HUES6 (cell line): ENCODE measurements around the gene NSUN2.

ENCODE experiments used
- H3K27ac ChIP-seq: 2 replicates; pipeline ENCODE4 v1.7.0; 2013; ENCODE audit warnings: low read depth, mild to moderate bottlenecking, low read length, inconsistent platforms
- H3K27me3 ChIP-seq: 2 replicates; pipeline ENCODE4 v1.6.1; 2013; ENCODE audit warnings: low read length; ENCODE audit not compliant: control insufficient read depth, insufficient read depth
- H3K36me3 ChIP-seq: 2 replicates; pipeline ENCODE4 v1.6.1; 2013; ENCODE audit warnings: low read length; ENCODE audit not compliant: control insufficient read depth, insufficient read depth
- H3K4me1 ChIP-seq: 2 replicates; pipeline ENCODE4 v1.6.1; 2013; ENCODE audit warnings: low read length; ENCODE audit not compliant: control insufficient read depth, insufficient read depth
- H3K4me3 ChIP-seq: 2 replicates; pipeline ENCODE4 v1.5.1; 2013; ENCODE audit warnings: low read depth, low read length
- H3K9ac ChIP-seq: one replicate; pipeline ENCODE4 v1.6.1; 2013; ENCODE audit warnings: mild to moderate bottlenecking, low read length
- H3K9me3 ChIP-seq: 2 replicates; pipeline ENCODE4 v1.6.1; 2013; ENCODE audit warnings: low read depth, low read length; ENCODE audit not compliant: control insufficient read depth, insufficient read depth

Gene NSUN2

DNA sequence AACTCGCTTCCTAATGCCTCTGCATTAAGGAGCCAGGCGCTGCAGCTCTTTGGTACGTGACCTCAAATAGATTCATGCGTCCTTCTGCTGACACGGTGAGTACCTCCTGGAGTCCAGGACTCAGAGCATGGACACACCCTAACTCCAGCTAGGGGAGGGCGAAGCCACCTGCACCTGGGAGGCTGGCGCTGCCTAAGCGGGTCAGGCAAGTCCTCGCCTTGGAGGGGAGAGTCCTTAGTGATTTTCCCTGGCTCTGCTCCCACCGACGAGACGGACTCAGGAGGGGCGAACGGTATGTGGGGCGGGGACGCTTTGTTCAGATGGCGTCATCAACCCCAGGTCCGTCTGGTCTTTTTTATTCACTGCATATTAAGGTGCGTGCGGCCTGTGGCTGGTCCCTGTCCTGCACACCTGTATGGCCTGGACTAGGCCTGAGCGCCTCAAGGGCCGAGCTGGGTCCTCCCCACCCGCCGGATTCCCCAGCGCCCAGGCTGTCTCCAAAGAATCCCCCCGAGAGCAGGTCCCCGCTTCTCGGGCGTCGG is 50.3 kb downstream of the NSUN2 start:
- H3K9ac ChIP-seq: no peak overlapping the region
- peaks cover 6% of the 10 kb centered on the region; the same call in 1 of the 2 replicates for H3K4me1 ChIP-seq
- peaks cover 73% of the 10 kb centered on the region for H3K27me3 ChIP-seq
- H3K27ac ChIP-seq: no peak overlapping the region
- H3K36me3 ChIP-seq: no peaks in the 10 kb centered on the region
- H3K4me3 ChIP-seq: peak overlapping the region; percentile 53
- H3K9me3 ChIP-seq: peaks cover under 1% of the 10 kb centered on the region; the same call in 1 of the 2 replicates

DNA sequence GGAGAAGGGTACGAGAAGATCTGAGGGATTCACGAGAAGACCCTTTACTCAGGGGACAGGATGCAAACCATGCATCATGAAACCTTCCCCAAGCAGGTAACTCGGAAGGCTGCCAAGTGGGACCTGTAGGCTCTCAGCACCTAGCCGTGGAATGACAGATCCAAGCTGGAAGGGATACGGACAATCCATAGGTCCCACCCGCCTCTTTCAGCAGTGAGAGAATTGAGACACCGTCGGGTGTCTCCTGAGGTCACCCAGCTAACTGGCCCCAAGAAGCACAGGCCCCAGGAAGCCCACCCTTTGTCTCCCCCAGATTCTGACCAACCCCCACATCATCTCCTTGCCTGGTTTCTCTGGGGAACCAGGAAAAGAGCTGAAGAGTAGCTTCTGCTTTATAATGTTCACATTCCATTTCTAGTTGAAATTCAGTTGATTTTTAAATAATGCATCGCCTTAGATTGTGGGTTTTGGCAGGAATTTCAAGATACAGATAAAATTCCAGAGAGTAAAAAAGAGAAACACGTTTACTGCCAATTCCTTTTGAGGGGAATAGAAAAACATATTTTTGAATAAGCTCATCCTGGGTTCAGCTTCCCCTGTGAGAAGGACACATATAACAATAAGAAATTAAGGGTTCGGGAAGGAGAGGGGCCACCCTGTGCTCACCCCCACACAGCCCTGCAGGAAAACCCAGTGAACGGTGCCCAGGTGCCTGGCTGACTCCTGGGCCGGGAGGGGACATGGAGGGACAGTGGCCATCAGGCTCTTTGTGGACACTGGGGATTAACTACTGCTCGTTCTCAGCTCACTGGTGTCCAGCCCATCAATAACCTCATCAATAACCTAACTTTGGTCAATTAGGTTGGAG is 51.1 kb downstream of the NSUN2 start:
- Histone ChIP-seq H3K27ac (no peak overlapping the region), H3K36me3 (no peaks in the 10 kb centered on the region), H3K27me3 (peaks cover 69% of the 10 kb centered on the region), H3K9ac (no peak overlapping the region), H3K4me1 (peaks cover 6% of the 10 kb centered on the region; the same call in 1 of the 2 replicates), H3K4me3 (no peak overlapping the region), H3K9me3 (peaks cover 7% of the 10 kb centered on the region; the same call in 1 of the 2 replicates)

DNA sequence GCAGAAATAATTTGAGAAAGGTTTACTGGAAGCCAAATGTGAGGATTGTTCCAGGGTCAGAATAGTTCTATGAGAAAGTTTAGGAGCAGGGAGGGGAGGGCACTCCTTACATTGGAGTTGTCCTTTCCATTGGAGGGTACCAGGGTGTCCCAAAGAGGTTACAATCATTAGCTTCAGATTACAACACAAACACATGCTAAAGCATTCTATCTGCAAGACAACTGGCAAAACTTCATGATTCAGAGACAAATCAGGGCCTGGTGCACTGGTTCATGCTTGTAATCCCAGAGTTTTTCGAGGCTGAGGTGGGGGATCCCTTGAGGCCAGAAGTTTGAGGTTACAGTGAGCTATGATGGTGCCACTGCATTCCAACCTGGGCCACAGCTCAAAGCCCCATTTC is 51.8 kb downstream of the NSUN2 start:
- H3K9me3 ChIP-seq: peaks cover 7% of the 10 kb centered on the region; the same call in 1 of the 2 replicates
- H3K36me3 ChIP-seq: no peaks in the 10 kb centered on the region
- peaks cover 62% of the 10 kb centered on the region for H3K27me3 ChIP-seq
- H3K27ac ChIP-seq: no peak overlapping the region
- H3K4me3 ChIP-seq: no peak overlapping the region
- H3K9ac ChIP-seq: no peak overlapping the region
- H3K4me1 ChIP-seq: peaks cover 6% of the 10 kb centered on the region; the same call in 1 of the 2 replicates

DNA sequence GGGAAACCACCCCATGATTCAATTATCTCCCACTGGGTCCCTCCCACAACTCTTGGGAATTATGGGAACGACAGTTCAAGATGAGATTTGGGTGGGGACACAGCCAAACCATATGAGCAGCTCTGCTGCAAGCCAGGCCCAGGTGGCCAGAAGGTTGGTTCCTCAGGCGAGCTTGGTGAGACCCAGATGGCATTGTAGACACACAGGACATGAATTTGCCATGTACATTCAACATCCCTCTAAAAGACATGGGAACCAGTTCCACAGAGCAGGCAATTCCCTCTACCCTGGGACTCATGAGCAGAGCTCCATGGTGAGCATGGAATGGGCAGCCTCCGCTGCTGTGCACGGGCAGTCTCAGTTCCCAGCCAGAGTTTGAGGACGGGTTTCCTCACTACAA is 53.3 kb downstream of the NSUN2 start:
- H3K27ac ChIP-seq: no peak overlapping the region
- H3K9ac ChIP-seq: no peak overlapping the region
- no peaks in the 10 kb centered on the region for H3K36me3 ChIP-seq
- H3K27me3 ChIP-seq: peaks cover 47% of the 10 kb centered on the region
- peaks cover 6% of the 10 kb centered on the region; the same call in 1 of the 2 replicates for H3K4me1 ChIP-seq
- peaks cover 7% of the 10 kb centered on the region; the same call in 1 of the 2 replicates for H3K9me3 ChIP-seq
- H3K4me3 ChIP-seq: no peak overlapping the region

DNA sequence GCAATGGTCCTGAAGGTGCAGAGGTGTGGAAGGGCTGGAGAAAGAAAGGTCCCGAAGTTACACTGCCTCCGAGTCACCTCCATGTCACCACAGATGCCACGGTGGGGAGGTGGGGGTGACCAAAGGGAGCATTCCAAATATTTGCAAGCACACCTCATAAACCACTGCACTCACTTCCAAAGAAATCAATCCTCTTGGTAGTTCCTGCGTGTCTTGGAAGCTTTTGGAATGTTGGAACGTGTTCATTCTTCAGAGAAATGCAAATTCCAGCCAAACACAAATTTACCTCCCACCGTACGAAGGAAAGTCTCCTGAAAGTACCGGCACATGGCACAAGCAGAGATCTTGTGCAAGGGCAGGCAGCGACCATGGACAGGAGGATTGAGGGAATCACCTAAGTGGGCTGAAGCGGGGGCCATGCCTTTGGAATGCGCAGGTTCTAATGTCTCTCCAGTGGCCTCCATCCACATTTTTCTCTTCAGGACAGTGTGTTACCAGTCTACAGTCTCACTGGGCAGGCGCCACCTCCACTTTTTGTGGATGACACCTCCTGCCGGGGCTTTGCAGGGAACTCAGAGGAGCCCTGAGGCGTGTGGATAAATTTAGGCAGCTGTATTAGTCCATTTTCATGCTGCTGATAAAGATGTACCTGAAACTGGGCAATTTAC is 54.0 kb downstream of the NSUN2 start:
- Histone ChIP-seq H3K27ac (no peak overlapping the region), H3K4me1 (peaks cover 6% of the 10 kb centered on the region; the same call in 1 of the 2 replicates), H3K9ac (no peak overlapping the region), H3K27me3 (peaks cover 44% of the 10 kb centered on the region), H3K9me3 (peaks cover 7% of the 10 kb centered on the region; the same call in 1 of the 2 replicates), H3K4me3 (no peak overlapping the region), H3K36me3 (no peaks in the 10 kb centered on the region)

DNA sequence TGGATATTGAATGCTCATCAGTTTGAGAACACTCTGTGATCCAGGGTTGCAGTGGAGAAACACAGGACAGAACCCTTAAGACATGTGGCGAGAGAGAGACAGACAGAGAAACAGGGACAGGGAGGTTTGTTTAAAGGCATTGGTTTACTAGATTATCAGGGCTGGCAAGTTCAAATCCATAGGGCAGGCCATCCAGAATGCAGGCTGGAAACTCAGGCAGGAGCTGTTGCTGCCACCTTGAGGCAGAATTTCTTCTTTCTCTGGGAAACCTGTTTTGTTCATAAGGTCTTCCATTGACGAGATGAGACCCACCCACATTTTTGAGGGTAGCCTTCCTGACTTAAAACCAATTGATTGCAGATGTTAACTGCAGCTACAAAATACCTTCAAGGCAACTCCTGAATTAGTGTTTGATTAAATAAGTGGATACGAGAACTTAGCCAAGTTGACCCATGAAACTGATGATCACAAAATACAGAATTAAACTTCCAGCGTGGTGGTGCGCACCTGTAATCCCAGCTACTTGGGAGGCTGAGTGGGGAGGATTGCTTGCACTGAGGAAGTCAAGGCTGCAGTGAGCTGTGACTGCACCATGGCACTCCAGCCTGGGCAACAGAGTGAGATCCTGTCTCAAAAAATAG is 55.9 kb downstream of the NSUN2 start:
- H3K4me1 ChIP-seq: no peaks in the 10 kb centered on the region
- H3K9me3 ChIP-seq: peaks cover 7% of the 10 kb centered on the region; the same call in 1 of the 2 replicates
- H3K27me3 ChIP-seq: peaks cover 41% of the 10 kb centered on the region
- no peak overlapping the region for H3K4me3 ChIP-seq
- H3K36me3 ChIP-seq: no peaks in the 10 kb centered on the region
- H3K27ac ChIP-seq: no peak overlapping the region
- no peak overlapping the region for H3K9ac ChIP-seq

DNA sequence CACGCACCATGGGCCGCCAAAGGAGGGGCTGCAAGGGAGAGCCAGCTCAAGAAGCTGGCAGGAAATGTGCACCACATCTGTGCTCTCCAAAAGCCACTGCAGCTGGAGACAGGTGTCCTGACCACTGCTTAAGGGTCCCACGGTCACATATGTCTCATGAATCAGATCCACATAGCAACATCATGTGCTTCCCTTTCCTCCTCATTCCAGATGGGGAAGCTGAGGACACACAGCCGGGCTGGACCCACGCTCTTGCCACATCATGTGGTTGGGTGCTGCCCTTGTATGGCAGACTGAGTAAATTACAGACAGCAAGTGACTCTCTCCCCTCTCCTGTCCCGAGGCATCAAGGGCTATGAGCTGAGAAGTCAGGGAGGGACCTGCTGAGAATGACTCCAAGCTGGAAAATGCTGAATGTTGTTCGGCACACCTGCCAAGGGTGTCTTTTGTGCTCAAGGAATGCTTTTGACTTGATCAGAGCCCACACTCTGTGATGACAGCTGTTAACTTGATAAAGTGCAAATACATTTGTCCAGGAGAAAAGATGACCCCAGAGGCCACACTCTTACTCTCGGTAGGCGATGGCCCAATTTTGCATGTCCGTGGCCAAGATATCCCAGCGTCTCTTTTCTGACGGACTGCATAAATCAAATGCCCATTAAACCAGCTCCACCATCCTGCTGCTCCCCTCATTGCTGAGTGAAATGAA is 58.2 kb downstream of the NSUN2 start:
- no peak overlapping the region for H3K4me3 ChIP-seq
- H3K27me3 ChIP-seq: peaks cover 22% of the 10 kb centered on the region
- H3K27ac ChIP-seq: no peak overlapping the region
- no peaks in the 10 kb centered on the region for H3K36me3 ChIP-seq
- peaks cover 7% of the 10 kb centered on the region; the same call in 1 of the 2 replicates for H3K9me3 ChIP-seq
- H3K4me1 ChIP-seq: no peaks in the 10 kb centered on the region
- no peak overlapping the region for H3K9ac ChIP-seq

DNA sequence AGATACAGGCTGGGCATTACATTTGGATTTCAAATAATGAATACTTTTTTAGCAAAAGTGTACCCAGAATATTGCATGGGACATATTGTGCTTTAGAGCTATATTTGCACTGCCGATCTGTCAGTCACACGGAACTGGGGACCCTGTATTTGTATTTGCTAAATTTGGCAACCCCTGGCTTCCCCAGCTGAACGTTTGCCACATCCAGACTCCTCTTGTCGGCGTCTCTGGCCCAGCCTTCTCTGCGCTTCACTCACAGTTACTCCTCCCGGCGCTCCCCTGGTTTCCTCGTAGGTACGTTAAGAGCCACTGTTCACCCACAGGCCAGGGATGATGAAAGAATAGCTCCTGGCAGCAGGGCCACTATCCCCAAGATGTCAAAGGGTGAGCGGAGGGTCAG is 58.7 kb downstream of the NSUN2 start:
- Histone ChIP-seq H3K27ac (no peak overlapping the region), H3K4me3 (no peak overlapping the region), H3K36me3 (no peaks in the 10 kb centered on the region), H3K9ac (no peak overlapping the region), H3K4me1 (no peaks in the 10 kb centered on the region), H3K9me3 (peaks cover 7% of the 10 kb centered on the region; the same call in 1 of the 2 replicates), H3K27me3 (peaks cover 19% of the 10 kb centered on the region)

DNA sequence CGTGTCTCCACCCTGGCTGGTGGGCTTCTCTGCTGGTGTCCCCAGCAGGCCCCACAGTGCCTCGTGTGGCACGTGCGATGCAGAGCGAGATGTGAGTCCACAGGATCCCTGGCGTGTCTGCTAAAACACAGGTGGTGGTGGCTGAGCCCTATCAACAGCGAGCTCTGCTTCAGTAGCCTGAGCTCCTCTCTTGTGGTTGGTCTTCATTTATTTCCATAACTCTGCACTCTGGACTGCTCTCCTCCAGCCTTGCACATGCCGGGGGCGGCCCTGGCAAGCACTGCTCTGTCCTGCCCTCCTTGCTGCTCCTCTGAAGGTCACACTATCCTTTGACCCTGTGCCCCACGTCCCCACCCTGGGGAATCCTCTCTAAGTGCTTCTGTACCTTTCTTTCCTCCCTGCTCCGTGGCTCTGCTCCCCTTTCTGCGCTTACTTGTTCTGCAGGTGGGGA is 59.2 kb downstream of the NSUN2 start:
- Histone ChIP-seq H3K9ac (no peak overlapping the region), H3K36me3 (no peaks in the 10 kb centered on the region), H3K27ac (no peak overlapping the region), H3K27me3 (peaks cover 19% of the 10 kb centered on the region), H3K4me3 (no peak overlapping the region), H3K4me1 (no peaks in the 10 kb centered on the region), H3K9me3 (peaks cover 7% of the 10 kb centered on the region; the same call in 1 of the 2 replicates)

DNA sequence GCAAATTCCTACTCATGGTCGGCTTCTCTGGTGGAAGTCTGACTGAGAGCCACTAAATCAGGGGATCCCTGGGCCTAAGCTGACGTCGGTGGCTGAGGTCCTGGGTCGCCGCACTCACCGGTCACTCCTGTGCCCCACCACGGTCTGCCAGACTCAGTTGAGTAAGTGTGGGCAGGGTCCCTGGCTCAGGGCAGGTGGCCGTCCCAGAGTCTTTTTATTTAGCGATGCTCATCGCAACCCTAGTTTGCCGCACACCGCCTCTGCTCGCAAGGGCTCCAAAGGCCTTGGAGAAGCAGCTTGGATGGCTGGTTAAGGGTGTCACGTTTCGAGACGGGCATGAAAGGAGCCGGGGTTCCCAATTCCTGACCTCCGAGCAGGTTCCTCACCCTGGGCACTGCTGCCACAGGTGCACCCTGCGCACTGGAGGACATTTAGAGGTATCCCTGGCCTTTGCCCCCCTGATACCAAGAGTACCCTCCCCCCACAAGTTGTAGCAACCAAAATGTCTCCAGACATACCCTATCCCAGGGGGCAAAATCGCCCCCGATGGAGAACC is 59.9 kb downstream of the NSUN2 start:
- H3K9me3 ChIP-seq: peaks cover 7% of the 10 kb centered on the region; the same call in 1 of the 2 replicates
- H3K27ac ChIP-seq: no peak overlapping the region
- no peak overlapping the region for H3K9ac ChIP-seq
- no peaks in the 10 kb centered on the region for H3K4me1 ChIP-seq
- H3K36me3 ChIP-seq: no peaks in the 10 kb centered on the region
- peaks cover 19% of the 10 kb centered on the region for H3K27me3 ChIP-seq
- H3K4me3 ChIP-seq: no peak overlapping the region
